ENCODE data around the gene KLHL12.
A peak's percentile ranks its signal among the peaks of the same experiment; 100 is the strongest.
"Not testable (repeated sequence)": the region's sequence is repeated elsewhere in the genome, so short reads cannot be mapped to it uniquely, and the experiment has no call there.

KLHL12 gene

DNA sequence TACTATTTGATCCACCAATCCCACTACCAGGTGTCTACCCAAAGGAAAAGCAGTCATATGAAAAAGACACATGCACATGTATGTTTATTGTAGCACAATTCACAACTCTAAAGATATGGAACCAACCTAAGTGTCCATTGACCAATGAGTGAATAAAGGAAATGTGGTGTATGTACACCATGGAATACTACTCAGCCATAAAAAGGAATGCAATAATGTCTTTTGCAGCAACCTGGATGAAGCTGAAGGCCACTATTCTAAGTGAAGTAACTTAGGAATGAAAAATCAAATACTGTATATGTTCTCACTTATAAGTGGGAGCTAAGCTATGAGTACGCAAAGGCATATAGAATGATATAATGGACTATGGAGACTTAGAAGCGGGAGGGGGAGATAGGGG is 18.4 kb upstream of the KLHL12 start:
- no peak for DNase-seq

DNA sequence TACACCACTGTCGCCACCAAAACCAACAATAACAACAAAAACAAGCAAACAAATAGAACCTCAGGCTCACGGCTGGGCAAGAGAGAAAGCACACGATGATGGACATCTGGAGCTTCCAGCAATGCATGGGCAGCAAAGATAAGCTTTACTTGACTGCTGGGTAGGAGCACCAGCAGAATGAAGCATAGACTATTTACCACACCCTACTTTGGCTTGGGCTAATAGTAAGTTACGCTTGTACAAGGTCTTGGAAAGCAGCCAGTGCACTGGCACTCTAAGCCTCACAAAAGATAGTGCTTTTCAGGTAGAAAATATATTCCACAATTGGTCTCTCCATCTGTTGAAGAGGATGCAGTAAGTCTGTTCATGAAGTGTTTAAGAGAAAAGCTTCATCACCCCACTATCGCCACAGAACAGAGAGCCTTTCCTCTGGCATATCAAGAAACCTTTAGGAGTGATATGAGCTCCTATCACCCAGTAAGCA is 17.4 kb upstream of the KLHL12 start:
- no peak for DNase-seq

DNA sequence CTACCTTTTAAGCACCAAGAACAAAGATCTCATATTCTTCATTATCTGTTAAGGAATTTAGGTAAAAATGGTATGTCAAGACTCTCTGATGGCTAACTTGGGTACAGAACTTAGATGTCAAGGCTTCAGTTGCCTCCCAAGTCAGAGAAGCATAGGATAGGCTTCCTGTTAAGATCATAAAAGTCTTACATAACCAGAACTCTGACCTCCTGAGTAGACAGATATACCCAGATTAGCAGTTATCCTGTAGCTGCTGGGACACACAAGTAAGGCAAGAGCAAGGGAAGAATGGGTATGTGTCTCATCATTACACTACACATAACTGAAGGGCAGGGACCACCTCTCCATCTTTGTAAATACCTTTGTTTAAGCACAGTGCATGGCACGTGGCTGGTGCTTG is 15.4 kb upstream of the KLHL12 start:
- no peak for DNase-seq

DNA sequence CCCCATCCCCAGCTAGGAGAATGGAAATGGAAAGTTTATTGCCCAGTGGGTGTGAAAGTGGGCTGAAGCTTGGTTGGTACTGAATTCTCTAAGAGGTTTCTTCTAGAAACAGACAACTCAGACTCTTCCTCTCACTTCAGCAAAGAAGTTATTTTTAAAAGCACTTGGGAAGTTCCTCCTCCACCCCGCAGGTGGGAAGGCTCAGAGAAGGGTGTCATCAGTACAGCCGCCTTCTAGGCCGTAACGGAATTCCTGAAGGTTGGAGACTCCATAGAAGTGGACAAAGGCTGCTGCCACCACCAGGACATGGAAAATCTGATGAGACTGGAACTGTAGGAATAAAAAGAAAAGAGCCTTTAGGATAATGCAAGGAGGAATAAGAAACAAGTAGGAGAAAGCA is 14.3 kb upstream of the KLHL12 start:
- DNase-seq = no peak

DNA sequence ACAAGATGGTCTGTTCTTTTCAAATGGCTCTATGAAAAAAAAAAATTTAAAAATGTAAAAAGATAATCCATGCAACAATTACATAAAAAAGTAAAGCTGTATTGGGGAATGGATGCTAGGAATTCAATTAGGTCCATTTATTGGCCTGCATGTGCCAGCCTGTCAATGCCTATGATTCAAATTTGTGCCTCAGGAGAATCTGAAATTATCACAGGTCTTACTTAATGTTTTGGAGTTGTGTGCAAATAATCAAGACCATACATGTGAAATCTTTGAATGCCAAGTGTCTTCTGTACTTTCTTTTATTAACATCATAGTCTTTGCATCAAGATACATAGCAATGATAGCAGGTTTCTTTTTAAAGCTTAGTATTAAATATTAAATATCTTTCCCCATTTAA is 13.5 kb upstream of the KLHL12 start:
- no peak for DNase-seq

DNA sequence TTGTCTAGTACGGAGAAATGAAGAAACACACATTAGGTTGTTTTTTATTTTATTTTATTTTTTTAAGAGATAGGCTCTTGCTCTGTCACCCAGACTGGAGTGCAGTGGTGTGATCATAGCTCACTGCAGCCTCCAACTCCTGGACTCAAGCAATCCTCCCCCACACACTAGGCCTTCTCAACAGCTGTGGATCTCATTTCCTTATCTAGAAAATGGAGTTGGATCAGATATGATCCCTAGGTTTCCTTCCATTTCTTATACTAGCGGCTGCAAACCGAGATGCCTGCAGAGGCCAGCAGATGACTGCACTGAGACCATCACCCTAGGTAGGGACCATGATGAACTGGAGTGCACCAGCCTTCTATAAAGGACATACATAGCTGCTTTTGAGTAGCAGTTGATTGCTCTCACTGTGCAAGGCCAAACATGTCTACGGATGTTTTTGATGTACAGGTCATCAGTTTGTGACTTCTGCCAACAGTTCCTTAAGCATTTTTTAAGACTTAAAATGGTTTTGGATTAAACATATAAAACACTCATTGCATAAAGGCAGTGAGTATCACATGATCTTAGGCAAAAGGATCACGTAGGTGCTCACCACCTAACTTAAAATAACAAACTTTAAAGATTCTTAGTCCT is 11.4 kb upstream of the KLHL12 start:
- DNase-seq = no peak

DNA sequence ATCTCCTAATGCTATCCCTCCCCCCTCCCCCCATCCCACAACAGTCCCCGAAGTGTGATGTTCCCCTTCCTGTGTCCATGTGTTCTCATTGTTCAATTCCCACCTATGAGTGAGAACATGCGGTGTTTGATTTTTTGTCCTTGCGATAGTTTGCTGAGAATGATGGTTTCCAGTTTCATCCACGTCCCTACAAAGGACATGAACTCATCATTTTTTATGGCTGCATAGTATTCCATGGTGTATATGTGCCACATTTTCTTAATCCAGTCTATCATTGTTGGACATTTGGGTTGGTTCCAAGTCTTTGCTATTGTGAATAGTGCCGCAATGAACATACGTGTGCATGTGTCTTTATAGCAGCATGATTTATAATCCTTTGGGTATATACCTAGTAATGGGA is 9.4 kb upstream of the KLHL12 start:
- DNase-seq = not testable (repeated sequence)

DNA sequence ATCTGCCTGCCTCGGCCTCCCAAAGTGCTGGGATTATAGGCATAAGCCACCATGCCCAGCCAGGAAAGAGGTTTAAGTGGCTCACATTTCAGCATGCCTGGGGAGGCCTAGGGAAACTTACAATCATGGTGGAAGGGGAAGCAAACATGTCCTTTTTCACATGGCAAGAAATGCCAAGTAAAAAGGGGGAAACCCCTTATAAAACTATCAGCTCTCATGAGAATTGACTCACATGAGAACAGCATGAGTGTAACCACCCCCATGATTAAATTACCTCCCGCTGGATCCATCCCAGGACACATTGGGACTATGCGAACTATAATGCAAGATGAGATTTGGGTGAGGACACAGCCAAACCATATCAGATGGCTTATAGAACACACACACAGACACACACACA is 8.8 kb upstream of the KLHL12 start:
- DNase-seq = no peak

DNA sequence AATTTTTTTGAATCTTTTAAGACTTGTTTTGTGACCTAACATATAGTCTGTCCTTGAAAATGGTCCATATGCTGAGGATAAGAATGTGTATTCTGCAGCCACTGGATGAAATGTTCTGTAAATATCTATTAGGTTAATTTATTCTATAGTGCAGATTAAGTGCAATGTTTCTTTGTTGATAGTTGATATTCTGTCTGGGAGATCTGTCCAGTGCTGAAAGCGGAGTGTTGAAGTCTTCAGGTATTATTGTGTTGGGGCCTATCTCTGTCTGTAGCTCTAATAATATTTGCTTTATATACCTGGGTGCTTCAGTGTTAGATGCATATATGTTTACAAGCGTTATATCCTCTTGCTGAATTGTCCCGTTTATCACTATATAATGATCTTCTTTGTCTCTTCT is 7.7 kb upstream of the KLHL12 start:
- DNase-seq = no peak

DNA sequence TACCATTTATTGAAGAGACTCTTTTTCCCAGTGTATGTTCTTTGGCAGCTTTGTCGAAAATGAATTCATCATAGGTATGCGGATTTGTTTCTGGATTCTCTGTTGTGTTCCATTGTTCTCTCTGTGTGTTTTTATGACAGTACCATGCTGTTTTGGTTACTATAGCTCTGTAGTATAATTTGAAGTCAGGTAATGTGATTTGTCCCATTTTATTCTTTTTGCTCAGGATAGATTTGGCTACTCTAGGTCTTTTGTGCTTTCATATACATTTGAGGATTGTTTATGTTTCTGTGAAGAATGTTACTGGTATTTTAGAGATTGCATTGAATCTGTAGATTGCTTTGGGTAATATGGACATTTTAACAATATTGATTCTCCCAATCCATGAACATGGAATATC is 5.4 kb upstream of the KLHL12 start:
- no peak for DNase-seq

DNA sequence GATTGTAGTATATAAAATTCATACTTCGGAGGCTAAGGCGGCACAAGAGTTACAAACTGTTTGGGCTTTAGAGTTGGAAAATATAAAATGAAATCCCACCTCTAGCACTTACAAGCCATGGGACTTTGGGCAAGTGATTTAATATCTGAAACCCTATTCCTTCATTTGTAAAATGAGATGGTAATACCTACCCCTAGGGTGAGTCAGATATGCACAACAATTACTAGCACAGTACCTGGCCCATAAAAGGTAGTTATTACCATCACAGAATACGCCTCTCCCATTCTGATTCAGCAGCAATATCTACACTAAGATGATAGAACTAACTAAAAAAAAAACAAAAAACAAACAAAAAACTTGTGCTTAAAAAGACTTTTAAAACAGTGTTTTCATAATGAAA is 3.5 kb downstream of the KLHL12 start:
- DNase-seq = no peak

DNA sequence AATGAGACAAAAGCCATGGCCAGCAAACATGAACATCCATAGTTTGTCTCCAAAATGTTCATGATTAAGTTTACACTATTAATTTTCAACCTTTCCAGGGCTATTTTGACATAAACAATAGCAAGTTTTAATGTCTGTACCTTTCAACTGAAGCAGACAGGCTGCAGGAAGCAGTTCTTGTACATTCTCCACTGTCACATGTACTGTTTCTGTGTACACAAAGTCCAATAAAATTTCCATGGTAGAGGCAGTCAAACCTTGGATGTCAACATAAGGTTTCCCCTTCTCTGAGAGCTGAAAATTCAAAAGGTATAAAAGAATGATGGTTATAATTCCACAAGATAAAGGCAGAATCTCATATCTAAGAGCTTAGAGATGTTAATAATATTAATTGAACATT is 7.4 kb downstream of the KLHL12 start:
- no peak for DNase-seq

DNA sequence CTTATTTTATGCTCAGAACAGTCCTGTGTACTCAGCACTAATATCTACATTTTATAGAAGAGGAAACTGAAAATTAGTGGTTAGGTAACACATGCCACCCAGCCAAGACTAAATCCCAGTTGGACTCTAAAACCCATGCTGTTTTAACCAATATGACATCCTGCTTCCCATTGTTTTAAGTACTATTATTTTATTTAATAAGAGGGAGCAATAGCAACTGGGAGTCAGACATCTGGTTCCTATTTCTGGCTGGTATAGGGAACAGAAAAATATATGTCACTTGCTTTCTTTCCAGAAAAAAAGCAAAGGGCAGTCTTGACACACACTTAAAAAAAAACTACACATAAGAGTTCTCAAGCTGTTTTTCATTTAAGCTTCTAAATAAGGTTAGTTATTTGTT is 11.9 kb downstream of the KLHL12 start:
- no peak for DNase-seq

DNA sequence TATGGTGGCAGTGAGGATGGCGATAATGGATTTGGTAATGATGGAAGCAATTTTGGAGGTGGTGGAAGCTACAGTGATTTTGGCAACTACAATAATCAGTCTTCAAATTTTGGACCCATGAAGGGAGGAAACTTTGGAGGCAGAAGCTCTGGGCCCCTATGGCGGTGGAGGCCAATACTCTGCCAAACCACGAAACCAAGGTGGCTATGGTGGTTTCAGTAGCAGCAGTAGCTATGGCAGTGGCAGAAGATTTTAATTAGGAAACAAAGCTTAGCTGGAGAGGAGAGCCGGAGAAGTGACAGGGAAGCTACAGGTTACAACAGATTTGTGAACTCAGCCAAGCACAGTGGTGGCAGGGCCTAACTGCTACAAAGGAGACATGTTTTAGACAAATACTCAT is 14.6 kb downstream of the KLHL12 start:
- DNase-seq = not testable (repeated sequence)

DNA sequence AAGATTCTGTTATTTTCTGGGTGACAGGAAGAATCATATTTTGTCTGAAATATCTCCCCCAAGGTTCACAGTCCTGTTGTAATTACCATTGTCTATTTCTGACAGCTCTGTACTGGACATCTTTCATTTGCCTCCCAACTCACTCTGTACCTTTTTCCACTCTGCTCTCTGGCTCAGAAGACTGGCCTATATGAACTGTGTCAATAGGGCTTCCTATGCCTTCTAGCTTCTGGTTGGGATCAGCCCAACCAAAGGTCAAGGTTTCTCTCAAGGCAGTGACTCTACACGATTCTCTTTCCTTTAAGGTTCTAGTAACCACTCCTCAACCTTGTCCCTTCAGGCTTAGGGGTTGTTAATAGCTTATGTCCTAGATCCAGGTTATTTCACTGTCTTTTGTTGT is 17.5 kb downstream of the KLHL12 start:
- no peak for DNase-seq

DNA sequence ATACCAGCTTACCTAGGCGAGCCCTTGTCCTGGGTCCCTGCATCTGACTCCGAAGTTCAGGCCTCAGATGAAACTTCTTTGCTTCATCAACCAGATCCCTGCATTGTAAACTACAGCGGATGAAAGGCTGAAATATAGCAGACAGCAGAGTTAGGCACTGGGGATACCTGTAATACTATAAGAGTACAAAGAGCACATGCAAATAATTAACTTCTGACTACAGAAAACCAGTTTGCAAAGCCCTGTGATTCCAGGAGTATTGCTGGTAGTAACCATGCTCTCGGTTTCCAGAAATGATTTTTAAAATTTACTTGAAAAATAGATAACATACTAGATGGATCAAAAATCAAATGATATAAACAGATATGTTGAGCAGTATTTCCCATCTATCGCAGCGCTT is 18.0 kb downstream of the KLHL12 start:
- DNase-seq = no peak

DNA sequence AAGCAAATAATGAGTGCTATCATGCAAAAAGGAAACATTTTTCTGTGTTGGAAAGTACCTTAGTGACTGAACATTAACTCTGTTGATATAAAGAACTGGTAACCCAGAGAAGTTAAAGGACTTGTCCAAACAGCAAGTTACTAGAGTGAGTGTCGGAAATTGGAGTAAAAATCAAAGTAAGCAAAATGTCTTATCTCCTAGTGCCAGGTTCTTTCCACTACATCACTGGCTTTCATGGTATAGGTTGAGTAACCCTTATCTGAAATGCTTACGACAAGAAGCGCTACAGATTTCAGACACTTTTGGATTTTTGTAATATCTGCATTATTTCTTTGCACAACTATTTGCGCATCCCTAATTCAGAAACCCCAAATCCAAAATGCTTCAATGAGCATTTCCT is 21.7 kb downstream of the KLHL12 start:
- DNase-seq = no peak

DNA sequence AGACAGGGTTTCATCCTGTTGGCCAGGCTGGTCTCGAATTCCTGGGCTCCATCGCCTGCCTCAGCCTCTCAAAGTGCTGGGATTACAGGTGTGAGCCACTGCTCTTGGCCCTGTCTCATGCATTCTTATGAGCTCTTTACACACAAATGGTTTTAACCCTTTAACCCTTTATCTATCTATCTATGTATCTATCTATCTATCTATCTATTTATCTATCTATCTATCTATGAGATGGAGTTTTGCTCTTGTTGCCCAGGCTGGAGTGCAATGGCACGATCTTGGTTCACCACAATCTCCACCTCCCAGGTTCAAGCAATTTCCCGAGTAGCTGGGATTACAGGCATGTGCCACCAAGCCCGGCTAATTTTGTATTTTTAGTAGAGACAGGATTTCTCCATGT is 23.2 kb downstream of the KLHL12 start:
- DNase-seq = not testable (repeated sequence)

DNA sequence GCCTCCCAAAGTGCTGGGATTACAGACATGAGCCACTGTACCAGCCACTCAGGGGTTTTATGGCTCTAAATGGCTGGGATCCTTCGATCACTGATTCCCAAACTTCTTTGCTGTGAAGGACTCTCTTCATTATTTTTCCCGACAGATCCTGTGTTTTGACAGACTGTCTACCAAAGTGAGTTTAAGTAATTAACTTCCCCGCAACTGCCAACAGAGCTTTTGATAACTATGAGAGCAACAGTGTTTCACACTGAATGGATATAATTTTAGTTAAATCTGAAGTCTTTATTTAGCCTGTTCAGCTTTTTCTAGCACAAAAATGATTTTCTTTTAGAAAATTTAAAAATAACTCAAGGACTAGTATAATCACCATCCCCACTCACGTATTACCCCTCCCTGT is 25.5 kb downstream of the KLHL12 start:
- DNase-seq = no peak

DNA sequence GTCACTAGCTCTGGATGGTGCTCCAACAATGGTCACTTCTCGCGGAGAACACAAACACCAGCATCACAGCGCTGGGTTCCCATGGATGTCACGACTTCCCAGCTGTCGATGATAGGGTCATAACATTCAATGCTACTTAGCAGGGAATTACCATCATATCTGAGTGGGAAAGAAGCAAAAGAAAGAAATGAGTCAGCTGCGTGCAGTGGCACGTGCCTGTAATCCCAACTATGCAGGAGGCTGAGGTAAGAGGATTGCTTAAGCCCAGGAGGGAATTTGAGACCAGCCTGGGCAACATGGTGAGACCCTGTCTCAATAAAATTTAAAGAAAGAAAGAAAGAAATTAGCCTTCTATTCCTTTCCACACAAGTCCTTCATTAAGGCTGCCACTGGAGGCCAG is 34.5 kb downstream of the KLHL12 start:
- no peak for DNase-seq

DNA sequence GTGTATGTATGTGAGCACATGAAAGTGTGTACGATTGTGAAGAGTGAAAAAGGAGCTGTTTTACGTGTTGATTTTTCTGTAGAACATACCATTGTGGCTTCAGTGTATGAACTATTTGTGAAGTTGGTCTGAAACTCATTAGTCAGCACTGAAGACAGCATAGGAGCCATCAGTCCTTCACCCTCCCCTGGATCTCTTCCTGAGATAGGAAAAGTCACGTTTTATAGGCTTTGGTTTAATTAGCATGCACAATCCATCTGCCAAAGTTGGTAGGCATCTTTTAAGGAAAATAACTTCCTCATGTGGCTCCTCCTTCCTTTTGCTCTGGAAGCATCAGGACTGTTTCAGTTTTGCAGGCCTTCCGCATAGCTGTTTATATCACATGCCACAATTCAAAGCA is 36.6 kb downstream of the KLHL12 start:
- DNase-seq = no peak

DNA sequence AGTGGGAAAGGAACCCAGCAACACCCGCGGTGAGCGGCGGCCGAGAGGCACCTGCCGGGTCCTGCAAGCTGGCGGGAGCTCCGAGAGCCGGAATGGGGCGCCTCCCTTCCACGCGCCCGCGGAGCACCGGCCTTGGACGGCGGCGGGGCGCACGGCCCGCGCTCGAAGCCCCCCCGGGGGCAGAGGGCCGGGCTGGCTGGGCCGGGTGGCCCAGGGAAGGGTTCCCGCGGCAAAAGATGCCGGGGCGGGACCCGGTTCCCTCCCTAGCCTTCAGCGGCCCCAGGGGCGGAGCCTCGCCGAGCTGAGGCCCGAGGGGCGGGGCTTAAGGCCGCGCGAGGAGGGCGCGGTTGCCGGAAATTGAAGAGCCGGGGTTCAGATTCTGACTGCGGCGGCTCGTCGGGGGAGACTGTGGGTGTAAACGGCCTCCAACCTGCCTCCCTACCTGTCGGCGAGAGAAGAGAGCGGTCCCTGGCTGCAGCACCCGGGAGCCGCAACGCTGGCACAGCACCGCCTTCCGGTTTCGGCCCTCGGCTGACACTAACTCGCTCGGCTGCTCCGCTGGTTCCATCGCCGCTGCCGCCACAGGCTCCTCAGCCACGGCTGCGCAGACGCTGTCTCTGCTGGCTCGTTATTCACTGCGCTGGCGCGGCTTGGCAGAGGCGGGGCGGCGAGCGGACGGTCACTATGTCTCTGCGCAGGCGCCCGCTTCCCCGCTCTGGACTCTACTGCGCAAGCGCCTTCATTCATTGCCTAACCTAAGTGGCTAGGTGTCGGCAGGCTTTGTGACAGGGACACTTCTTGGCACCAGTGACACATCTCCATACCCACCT is 38.3 kb downstream of the KLHL12 start, which contains the start of gene RABIF:
RABIF (minus strand) TSS at position 619 of the 830 bp plus-strand sequence; CDS start at position 568, 51 bp downstream.
- peak; percentile 98 for DNase-seq

DNA sequence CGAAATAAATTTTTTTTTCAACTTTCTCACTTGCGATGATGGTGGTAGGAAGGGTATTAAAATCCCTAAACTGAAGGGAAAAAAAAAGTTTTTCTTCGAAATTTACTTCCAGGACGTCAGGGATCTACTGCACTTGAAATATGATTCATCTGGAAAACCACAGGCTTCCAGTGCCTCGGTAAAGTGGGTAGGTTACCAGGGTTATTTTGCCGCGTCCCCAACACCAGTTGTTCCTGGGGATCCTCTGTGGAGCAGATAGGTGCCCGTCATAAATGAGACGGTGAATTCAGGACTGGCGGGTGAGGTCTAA is 38.9 kb downstream of the KLHL12 start:
- DNase-seq = no peak

DNA sequence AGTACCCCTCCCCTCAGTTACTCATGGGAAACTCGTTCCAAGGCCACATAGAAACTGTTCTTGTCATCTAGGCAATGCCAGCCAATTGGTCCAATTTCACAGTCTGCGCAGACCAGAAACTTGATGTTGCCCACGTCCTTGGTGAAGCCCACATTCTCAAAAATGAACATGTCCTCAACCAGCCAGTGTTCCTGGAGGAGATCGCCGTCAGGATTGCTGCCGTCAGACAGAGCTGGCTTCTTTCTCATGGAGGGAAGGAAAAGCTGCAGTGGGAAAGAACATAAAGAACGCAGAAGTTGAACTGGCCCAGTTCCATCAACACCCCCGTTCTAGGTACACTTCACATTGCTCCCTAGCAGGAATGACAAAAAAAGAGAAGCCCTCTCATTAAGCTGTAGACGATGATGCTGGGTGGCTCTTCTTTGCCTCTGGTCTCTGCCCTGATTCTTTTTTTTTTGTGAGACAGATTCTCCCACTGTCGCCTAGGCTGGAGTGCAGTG is 46.0 kb downstream of the KLHL12 start:
- no peak for DNase-seq

DNA sequence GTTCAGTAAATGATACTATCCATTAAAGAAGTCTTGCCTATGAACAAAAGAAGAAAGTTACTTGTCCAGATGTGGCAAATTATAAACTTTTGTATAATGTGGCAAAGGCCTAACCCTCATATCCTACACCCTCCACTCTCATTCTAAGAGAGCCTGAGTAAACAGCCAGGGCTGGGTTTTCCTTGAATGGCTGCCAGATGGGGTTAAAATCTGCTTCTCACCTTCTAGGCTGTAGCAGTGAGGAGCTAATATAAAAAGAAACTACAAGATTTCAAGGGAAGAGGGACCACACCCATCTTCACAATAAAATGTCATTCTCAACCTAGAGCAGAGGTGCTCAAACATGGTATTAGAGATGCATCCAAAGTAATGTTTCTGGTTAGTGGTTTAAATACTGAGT is 47.0 kb downstream of the KLHL12 start:
- DNase-seq = no peak

Measured in activated CD4-positive, alpha-beta T cell treated with anti-CD3 and anti-CD28 coated beads for 48 hours (primary cell).